Mesenchymal stem cell (in vitro differentiated cells and primary cell): ENCODE results near the gene ADGRV1.

ENCODE experiments used
- DNase-seq: peaks from one replicate; pipeline ENCODE4 v3.0.0-alpha.2; 2013
- H2AFZ ChIP-seq: one replicate; pipeline ENCODE4 v1.6.1; 2013; ENCODE audit warnings: low read depth, mild to moderate bottlenecking, control low read depth, inconsistent platforms, low read length, moderate library complexity
- H2AK5ac ChIP-seq: 2 replicates; pipeline ENCODE4 v1.6.1; 2013; ENCODE audit warnings: low read length, moderate library complexity, mild to moderate bottlenecking, inconsistent platforms; ENCODE audit not compliant: severe bottlenecking
- H2BK120ac ChIP-seq: one replicate; pipeline ENCODE4 v1.6.1; 2013; ENCODE audit warnings: low read depth, mild to moderate bottlenecking, inconsistent platforms, low read length, moderate library complexity
- H2BK12ac ChIP-seq, 2 experiments: one replicate each; pipeline ENCODE4 v1.6.1; 2013; ENCODE audit warnings: inconsistent platforms in 2 of 2, low read length in 2 of 2, mild to moderate bottlenecking in 2 of 2, moderate library complexity in 2 of 2, control low read depth in 1 of 2
- H2BK15ac ChIP-seq: one replicate; pipeline ENCODE4 v1.6.1; 2013; ENCODE audit warnings: mild to moderate bottlenecking, low read depth, inconsistent platforms; ENCODE audit not compliant: poor library complexity, severe bottlenecking
- H2BK5ac ChIP-seq: 2 replicates; pipeline ENCODE4 v1.6.1; 2013; ENCODE audit warnings: low read depth, mild to moderate bottlenecking, low read length, control low read depth, inconsistent platforms; ENCODE audit not compliant: poor library complexity, severe bottlenecking
- H3K14ac ChIP-seq, 2 experiments: one replicate each; pipeline ENCODE4 v1.6.1; 2013; ENCODE audit warnings: inconsistent platforms in 2 of 2, low read length in 2 of 2, control low read depth in 1 of 2, mild to moderate bottlenecking in 1 of 2, moderate library complexity in 1 of 2
- H3K18ac ChIP-seq, 2 experiments: one replicate each; pipeline ENCODE4 v1.6.1; 2013; ENCODE audit warnings: inconsistent platforms in 2 of 2, low read length in 2 of 2, control low read depth in 1 of 2, low read depth in 1 of 2, mild to moderate bottlenecking in 1 of 2
- H3K23ac ChIP-seq, 2 experiments: one replicate each; pipeline ENCODE4 v1.6.1; 2013; ENCODE audit warnings: inconsistent platforms in 2 of 2, low read length in 2 of 2, mild to moderate bottlenecking in 2 of 2, moderate library complexity in 2 of 2, control low read depth in 1 of 2
- H3K27ac ChIP-seq: 2 replicates; pipeline ENCODE4 v1.5.1; 2013; ENCODE audit warnings: mild to moderate bottlenecking, moderate library complexity, low read length, control low read depth, inconsistent platforms; ENCODE audit not compliant: poor library complexity, severe bottlenecking
- H3K27me3 ChIP-seq, 2 experiments: 2 replicates each; pipeline versions ENCODE4 v1.6.1 to v1.7.0; 2013; ENCODE audit warnings: low read length in 2 of 2, mild to moderate bottlenecking in 2 of 2, moderate library complexity in 2 of 2, control low read depth in 1 of 2, inconsistent platforms in 1 of 2; ENCODE audit not compliant: control insufficient read depth in 1 of 2, insufficient read depth in 1 of 2
- H3K36me3 ChIP-seq, 2 experiments: 2 replicates each; pipeline versions ENCODE4 v1.6.1 to v1.7.0; 2013; ENCODE audit warnings: low read length in 2 of 2, control low read depth in 1 of 2, inconsistent platforms in 1 of 2, low read depth in 1 of 2, mild to moderate bottlenecking in 1 of 2; ENCODE audit not compliant: insufficient read depth in 2 of 2, control insufficient read depth in 1 of 2
- H3K4ac ChIP-seq, 2 experiments: one replicate each; pipeline ENCODE4 v1.6.1; 2013; ENCODE audit warnings: inconsistent platforms in 2 of 2, low read length in 2 of 2, mild to moderate bottlenecking in 2 of 2, moderate library complexity in 2 of 2, control low read depth in 1 of 2, low read depth in 1 of 2
- H3K4me1 ChIP-seq: 2 replicates; pipeline ENCODE4 v1.6.1; 2013; ENCODE audit warnings: low read depth, low read length, control low read depth; ENCODE audit not compliant: control insufficient read depth, insufficient read depth
- H3K4me2 ChIP-seq: 2 replicates; pipeline ENCODE4 v1.6.1; 2013; ENCODE audit warnings: low read length, mild to moderate bottlenecking, inconsistent platforms; ENCODE audit not compliant: poor library complexity, severe bottlenecking
- H3K4me3 ChIP-seq, 2 experiments: 2 replicates each; pipeline versions ENCODE4 v1.5.1 to v1.7.0; 2013; ENCODE audit warnings: low read length in 2 of 2, mild to moderate bottlenecking in 2 of 2, control low read depth in 1 of 2, low read depth in 1 of 2; ENCODE audit not compliant: insufficient read depth in 1 of 2
- H3K79me1 ChIP-seq: replicated peaks from 2 replicates; pipeline ENCODE4 v1.6.1; 2013; ENCODE audit warnings: mild to moderate bottlenecking, control low read depth, low read length, inconsistent platforms; ENCODE audit not compliant: poor library complexity, severe bottlenecking
- H3K9ac ChIP-seq: 2 replicates; pipeline ENCODE4 v1.7.0; 2013; ENCODE audit warnings: mild to moderate bottlenecking, low read length, moderate library complexity
- H3K9me3 ChIP-seq: 2 replicates; pipeline ENCODE4 v1.7.0; 2013; ENCODE audit warnings: mild to moderate bottlenecking, low read length; ENCODE audit not compliant: control insufficient read depth
- H4K8ac ChIP-seq: one replicate; pipeline ENCODE4 v1.6.1; 2013; ENCODE audit warnings: inconsistent platforms, mild to moderate bottlenecking, low read length, moderate library complexity
- H4K91ac ChIP-seq: one replicate; pipeline ENCODE4 v1.6.1; 2013; ENCODE audit warnings: mild to moderate bottlenecking, low read length, inconsistent platforms
- WGBS: methylation state at CpG from one replicate; pipeline ENCODE4 v1.1.7; 2013; ENCODE audit warnings: mixed read lengths; 5-methylcytosine and 5-hydroxymethylcytosine counted together

Gene ADGRV1

GRCh38 chr5:90628492-90628891 lies 69.9 kb downstream of the ADGRV1 start:
- Histone ChIP-seq H2BK15ac (no peak overlapping the region), H2AK5ac (no peak overlapping the region), H3K9ac (no peak overlapping the region), H2BK5ac (no peak overlapping the region), H3K23ac (no peak overlapping the region), H2BK120ac (no peak overlapping the region), H3K4me3 (no peak overlapping the region), H4K91ac (no peak overlapping the region), H3K27me3 (no peaks in the 10 kb centered on the region), H3K27ac (no peak overlapping the region), H3K9me3 (no peaks in the 10 kb centered on the region), H3K79me1 (no peaks in the 10 kb centered on the region), H3K4me2 (no peak overlapping the region), H3K14ac (no peak overlapping the region), H3K4ac (no peak overlapping the region), H3K36me3 (no peaks in the 10 kb centered on the region), H3K4me1 (no peaks in the 10 kb centered on the region), H2AFZ (no peak overlapping the region), H3K18ac (no peak overlapping the region), H2BK12ac (no peak overlapping the region), H4K8ac (no peak overlapping the region)
- no peak for DNase-seq
- 94% methylated on average over 3 of the region's 6 CpGs for WGBS

- H3K27me3 ChIP-seq, result no peaks in the 10 kb centered on the region
- no peaks in the 10 kb centered on the region for H3K4me1 ChIP-seq
- H3K4ac ChIP-seq, result no peak overlapping the region
- H2AK5ac ChIP-seq, result no peak overlapping the region
- H2BK120ac ChIP-seq, result no peak overlapping the region
- no peak overlapping the region for H2AFZ ChIP-seq
- no peak overlapping the region for H3K4me3 ChIP-seq
- H3K9ac ChIP-seq, result no peak overlapping the region
- no peaks in the 10 kb centered on the region for H3K36me3 ChIP-seq
- no peaks in the 10 kb centered on the region for H3K9me3 ChIP-seq
- no peak overlapping the region for H3K23ac ChIP-seq
- H3K14ac ChIP-seq, result no peak overlapping the region
- H3K27ac ChIP-seq, result no peak overlapping the region
- no peak overlapping the region for H2BK5ac ChIP-seq
- no peak overlapping the region for H3K18ac ChIP-seq
- no peak overlapping the region for H2BK12ac ChIP-seq
- H3K4me2 ChIP-seq, result no peak overlapping the region
- H2BK15ac ChIP-seq, result no peak overlapping the region
- H3K79me1 ChIP-seq, result no peaks in the 10 kb centered on the region
- H4K91ac ChIP-seq, result no peak overlapping the region
- WGBS, result 88% methylated on average over 2 of the region's 2 CpGs
- H4K8ac ChIP-seq, result no peak overlapping the region
- DNase-seq, result no peak
These were observed 74.2 kb downstream of the ADGRV1 start for GRCh38 chr5:90632791-90633190.

GRCh38 chr5:90636948-90637347 lies 78.4 kb downstream of the ADGRV1 start:
- Histone ChIP-seq H2BK120ac (no peak overlapping the region), H3K27ac (no peak overlapping the region), H3K79me1 (no peaks in the 10 kb centered on the region), H4K91ac (no peak overlapping the region), H3K4ac (no peak overlapping the region), H3K9ac (no peak overlapping the region), H3K4me2 (no peak overlapping the region), H4K8ac (no peak overlapping the region), H2AK5ac (no peak overlapping the region), H3K23ac (no peak overlapping the region), H3K9me3 (no peaks in the 10 kb centered on the region), H3K4me1 (no peaks in the 10 kb centered on the region), H3K36me3 (no peaks in the 10 kb centered on the region), H3K27me3 (no peaks in the 10 kb centered on the region), H2BK5ac (no peak overlapping the region), H3K14ac (no peak overlapping the region), H2AFZ (no peak overlapping the region), H2BK15ac (no peak overlapping the region), H3K4me3 (no peak overlapping the region), H3K18ac (no peak overlapping the region), H2BK12ac (no peak overlapping the region)
- no CpG with 5 or more reads among the region's 1 CpG for WGBS
- no peak for DNase-seq

- no peak overlapping the region for H4K91ac ChIP-seq
- H4K8ac ChIP-seq, result no peak overlapping the region
- no peak overlapping the region for H3K4me3 ChIP-seq
- no peak overlapping the region for H3K9ac ChIP-seq
- H3K4ac ChIP-seq, result no peak overlapping the region
- H3K27me3 ChIP-seq, result no peaks in the 10 kb centered on the region
- H2AK5ac ChIP-seq, result no peak overlapping the region
- H2BK15ac ChIP-seq, result no peak overlapping the region
- no peak overlapping the region for H3K18ac ChIP-seq
- no peak overlapping the region for H2BK12ac ChIP-seq
- WGBS, result 88% methylated on average over 2 of the region's 3 CpGs
- no peak for DNase-seq
- H3K4me2 ChIP-seq, result no peak overlapping the region
- no peaks in the 10 kb centered on the region for H3K79me1 ChIP-seq
- H3K36me3 ChIP-seq, result no peaks in the 10 kb centered on the region
- no peak overlapping the region for H3K23ac ChIP-seq
- H3K4me1 ChIP-seq, result no peaks in the 10 kb centered on the region
- no peak overlapping the region for H2AFZ ChIP-seq
- no peak overlapping the region for H2BK120ac ChIP-seq
- H3K9me3 ChIP-seq, result no peaks in the 10 kb centered on the region
- no peak overlapping the region for H3K27ac ChIP-seq
- H2BK5ac ChIP-seq, result no peak overlapping the region
- H3K14ac ChIP-seq, result no peak overlapping the region
These were observed 79.1 kb downstream of the ADGRV1 start for GRCh38 chr5:90637731-90638130.
